H9 (cell line): Measurements from ENCODE around the gene PRSS38. TPM values are rescaled to one million over a fixed set of nuclear protein-coding genes. Genes with fewer than 3 reads are reported as not detected.

ENCODE experiments used
- DNase-seq: peaks from one replicate; pipeline ENCODE4 v3.0.0-alpha.2; 2017
- H2AFZ ChIP-seq: one replicate; pipeline ENCODE4 v1.6.1; 2013; ENCODE audit warnings: mild to moderate bottlenecking, low read length, control low read depth, moderate library complexity
- H2AK5ac ChIP-seq: 2 replicates; pipeline ENCODE4 v1.6.1; 2013; ENCODE audit warnings: low read length, control low read depth, mixed read lengths; ENCODE audit not compliant: insufficient read length
- H2BK120ac ChIP-seq: one replicate; pipeline ENCODE4 v1.6.1; 2013; ENCODE audit warnings: low read depth, mild to moderate bottlenecking, low read length, control low read depth, inconsistent platforms; ENCODE audit not compliant: poor library complexity, severe bottlenecking
- H2BK12ac ChIP-seq: 2 replicates; pipeline ENCODE4 v1.6.1; 2013; ENCODE audit warnings: low read length, control low read depth, mixed read lengths, low read depth; ENCODE audit not compliant: insufficient read length
- H2BK15ac ChIP-seq: 2 replicates; pipeline ENCODE4 v1.6.1; 2013; ENCODE audit warnings: low read depth, low read length, control low read depth
- H2BK20ac ChIP-seq: one replicate; pipeline ENCODE4 v1.6.1; 2013; ENCODE audit warnings: low read depth, mild to moderate bottlenecking, low read length, control low read depth, inconsistent platforms; ENCODE audit not compliant: poor library complexity, severe bottlenecking
- H2BK5ac ChIP-seq: 2 replicates; pipeline ENCODE4 v1.6.1; 2013; ENCODE audit warnings: low read length, control low read depth, mixed read lengths; ENCODE audit not compliant: insufficient read length
- H3K14ac ChIP-seq: 2 replicates; pipeline ENCODE4 v1.6.1; 2013; ENCODE audit warnings: low read length, control low read depth; ENCODE audit not compliant: insufficient read depth
- H3K18ac ChIP-seq: 2 replicates; pipeline ENCODE4 v1.6.1; 2013; ENCODE audit warnings: low read depth, mild to moderate bottlenecking, mixed read lengths, low read length, control low read depth; ENCODE audit not compliant: insufficient read length
- H3K23ac ChIP-seq: 2 replicates; pipeline ENCODE4 v1.6.1; 2013; ENCODE audit warnings: low read length, control low read depth, mixed read lengths, low read depth; ENCODE audit not compliant: insufficient read length
- H3K23me2 ChIP-seq: 2 replicates; pipeline ENCODE4 v1.6.1; 2013; ENCODE audit warnings: low read depth, mild to moderate bottlenecking, mixed read lengths, low read length, control low read depth; ENCODE audit not compliant: insufficient read length, poor library complexity, severe bottlenecking
- H3K27ac ChIP-seq: 2 replicates; pipeline ENCODE4 v1.5.1; 2013; ENCODE audit warnings: low read length, control low read depth, mixed read lengths, low read depth; ENCODE audit not compliant: insufficient read length
- H3K27me3 ChIP-seq: 2 replicates; pipeline ENCODE4 v1.6.1; 2013; ENCODE audit warnings: low read length, control low read depth, inconsistent platforms; ENCODE audit not compliant: insufficient read depth
- H3K4ac ChIP-seq: 2 replicates; pipeline ENCODE4 v1.6.1; 2013; ENCODE audit warnings: low read depth, mild to moderate bottlenecking, control low read depth, inconsistent platforms, low read length, moderate library complexity
- H3K4me1 ChIP-seq: 2 replicates; pipeline ENCODE4 v1.6.1; 2013; ENCODE audit warnings: low read length, control low read depth, inconsistent platforms; ENCODE audit not compliant: insufficient read depth
- H3K4me2 ChIP-seq: 2 replicates; pipeline ENCODE4 v1.6.1; 2013; ENCODE audit warnings: low read length, control low read depth, mixed read lengths; ENCODE audit not compliant: insufficient read length, insufficient read depth
- H3K56ac ChIP-seq: 2 replicates; pipeline ENCODE4 v1.6.1; 2013; ENCODE audit warnings: low read depth, mild to moderate bottlenecking, mixed read lengths, low read length, control low read depth; ENCODE audit not compliant: insufficient read length
- H3K79me1 ChIP-seq: 2 replicates; pipeline ENCODE4 v1.6.1; 2013; ENCODE audit warnings: low read depth, mild to moderate bottlenecking, moderate library complexity, low read length, control low read depth, inconsistent platforms; ENCODE audit not compliant: insufficient read depth, poor library complexity, severe bottlenecking
- H3K79me2 ChIP-seq: 2 replicates; pipeline ENCODE4 v1.6.1; 2013; ENCODE audit warnings: low read length, control low read depth, inconsistent platforms; ENCODE audit not compliant: insufficient read depth
- H3K9ac ChIP-seq: 2 replicates; pipeline ENCODE4 v1.6.1; 2013; ENCODE audit warnings: low read length, control low read depth, mixed read lengths; ENCODE audit not compliant: insufficient read length; ENCODE audit errors: extremely low read depth
- H3K9me3 ChIP-seq: one replicate; pipeline ENCODE4 v1.6.1; 2013; ENCODE audit warnings: low read depth, low read length, inconsistent platforms; ENCODE audit not compliant: control insufficient read depth
- H3T11ph ChIP-seq: one replicate; pipeline ENCODE4 v1.6.1; 2013; ENCODE audit warnings: mild to moderate bottlenecking, low read length, control low read depth, inconsistent platforms
- H4K20me1 ChIP-seq: one replicate; pipeline ENCODE4 v1.6.1; 2013; ENCODE audit not compliant: control insufficient read depth, insufficient read length, insufficient read depth
- H4K5ac ChIP-seq: 2 replicates; pipeline ENCODE4 v1.6.1; 2013; ENCODE audit warnings: low read depth, mild to moderate bottlenecking, mixed read lengths, low read length, control low read depth; ENCODE audit not compliant: insufficient read length
- H4K8ac ChIP-seq: replicated peaks from 2 replicates; pipeline ENCODE4 v1.6.1; 2013; ENCODE audit warnings: low read length, control low read depth, mixed read lengths, low read depth; ENCODE audit not compliant: insufficient read length
- H4K91ac ChIP-seq: 2 replicates; pipeline ENCODE4 v1.6.1; 2013; ENCODE audit warnings: low read depth, mild to moderate bottlenecking, moderate library complexity, mixed read lengths, low read length, control low read depth; ENCODE audit not compliant: insufficient read length
- H3K27ac Mint-ChIP-seq, 3 experiments: 2 replicates in 2 of 3; 3 replicates in 1 of 3; pipeline ENCODE4 v1.8.0; 2020 to 2021; ENCODE audit warnings: mixed read lengths in 3 of 3, mild to moderate bottlenecking in 1 of 3, moderate library complexity in 1 of 3
- H3K27me3 Mint-ChIP-seq: 2 replicates; pipeline ENCODE4 v1.8.0; 2021; ENCODE audit warnings: low read depth, mild to moderate bottlenecking, moderate library complexity, mixed read lengths
- H3K36me3 Mint-ChIP-seq, 3 experiments: 2 replicates in 2 of 3; 3 replicates in 1 of 3; pipeline ENCODE4 v1.8.0; 2020 to 2021; ENCODE audit warnings: low read depth in 3 of 3, mixed read lengths in 3 of 3; ENCODE audit not compliant: insufficient read depth in 1 of 3
- H3K4me1 Mint-ChIP-seq, 2 experiments: 2 replicates each; pipeline ENCODE4 v1.8.0; 2020; ENCODE audit warnings: mixed read lengths in 2 of 2
- H3K4me3 Mint-ChIP-seq, 2 experiments: 2 replicates in 1 of 2; 3 replicates in 1 of 2; pipeline ENCODE4 v1.8.0; 2020 to 2021; ENCODE audit warnings: mild to moderate bottlenecking in 2 of 2, mixed read lengths in 2 of 2, moderate library complexity in 1 of 2
- H3K9me3 Mint-ChIP-seq, 2 experiments: 2 replicates in 1 of 2; 3 replicates in 1 of 2; pipeline ENCODE4 v1.8.0; 2020; ENCODE audit warnings: mild to moderate bottlenecking in 2 of 2, mixed read lengths in 2 of 2, moderate library complexity in 1 of 2
- CTCF ChIP-seq: fragments of 200-600 bp; sonication (generic); conservative IDR thresholded peaks from 3 replicates; pipeline ENCODE4 v1.8.0; 2021; ENCODE audit warnings: antibody characterized with exemption, mild to moderate bottlenecking
- WGBS: extraction: QIAGEN DNeasy Blood & Tissue Kit; methylation state at CpG from one replicate; pipeline ENCODE4 v1.1.7; 2013; ENCODE audit warnings: missing lambda C conversion rate, low lambda C conversion rate, mixed read lengths; ENCODE audit not compliant: insufficient read length; ENCODE audit errors: extremely low coverage; 5-methylcytosine and 5-hydroxymethylcytosine counted together
- total RNA-seq: library from RNA; stranded (reverse); gene quantifications from 2 replicates; pipeline ENCODE4 v1.2.1, GENCODE V29; 2021

Gene PRSS38
- total RNA-seq, 1 experiment from 2014 or later: not detected

- Histone ChIP-seq H4K91ac (no peak overlapping the region), H3K23me2 (peaks cover 2% of the 10 kb centered on the region), H2BK20ac (no peak overlapping the region), H3K9ac (no peak overlapping the region), H3K4me2 (no peak overlapping the region), H2BK5ac (no peak overlapping the region), H3K56ac (no peak overlapping the region), H3K4me1 (no peaks in the 10 kb centered on the region), H3K14ac (no peak overlapping the region), H4K5ac (no peak overlapping the region), H4K20me1 (no peaks in the 10 kb centered on the region), H3T11ph (no peak overlapping the region), H2AK5ac (no peak overlapping the region), H2BK12ac (no peak overlapping the region), H2BK120ac (no peak overlapping the region), H4K8ac (no peak overlapping the region), H3K79me2 (no peaks in the 10 kb centered on the region), H3K27me3 (no peaks in the 10 kb centered on the region), H3K4ac (no peak overlapping the region), H3K27ac (no peak overlapping the region), H3K23ac (no peak overlapping the region), H2BK15ac (no peak overlapping the region), H3K18ac (no peak overlapping the region), H3K79me1 (peaks cover 2% of the 10 kb centered on the region), H3K9me3 (no peaks in the 10 kb centered on the region), H2AFZ (no peak overlapping the region)
- Mint-ChIP-seq H3K4me1 (peaks cover 0 to 7% of the 10 kb centered on the region in 2 experiments; a peak in 2 of 4 replicates), H3K9me3 (no peaks in the 10 kb centered on the region), H3K27ac (no peak overlapping the region), H3K4me3 (no peak overlapping the region), H3K27me3 (no peaks in the 10 kb centered on the region), H3K36me3 (peaks cover 24 to 58% (median 49%) of the 10 kb centered on the region in 3 experiments)
- no peak for DNase-seq
- no CpG with 5 or more reads among the region's 7 CpGs for WGBS
- no peak for TF ChIP-seq CTCF
These were observed 47.4 kb upstream of the PRSS38 start for GRCh38 chr1:227768125-227768439.
